Measurements from ENCODE around the gene ZNF296. TPM values are rescaled to one million over a fixed set of nuclear protein-coding genes. Genes with fewer than 3 reads are reported as not detected.

Gene ZNF296
- total RNA-seq, 2 donors from 2014 or later, result 2.1 to 8.5 TPM

DNA sequence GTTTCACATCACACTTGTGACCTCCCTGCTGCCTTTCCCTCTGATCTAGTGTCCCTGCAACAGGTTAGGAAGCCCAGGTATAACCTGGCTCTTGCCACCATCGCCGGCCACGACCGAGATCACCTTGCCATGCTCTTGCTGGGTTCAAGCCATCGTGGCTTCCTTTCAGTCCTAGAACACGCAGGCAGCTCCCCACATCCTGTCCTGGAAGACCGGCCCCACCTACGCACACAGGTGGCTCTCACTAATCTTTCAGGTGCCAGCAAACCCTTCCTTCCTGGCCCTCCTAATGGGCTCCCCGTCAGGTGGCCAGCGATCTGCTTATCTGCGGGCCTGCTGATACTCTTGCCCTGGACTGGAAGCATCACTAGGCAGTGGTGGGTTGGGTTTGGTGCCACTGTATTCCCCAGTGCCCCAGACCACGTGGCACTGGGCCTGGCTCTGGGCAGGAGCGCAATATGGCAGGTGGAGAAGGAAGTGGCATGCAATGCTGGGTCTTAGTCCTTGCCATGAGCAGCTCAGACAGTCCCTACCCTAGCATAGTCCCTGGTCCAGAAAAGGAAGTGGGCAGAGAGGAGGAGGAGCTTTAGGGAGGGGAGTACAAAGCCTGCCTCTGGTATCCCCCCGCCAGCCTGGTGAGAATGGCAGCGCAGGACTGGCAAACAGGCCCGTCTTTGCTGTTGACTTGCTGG lies 28.5 kb upstream of the ZNF296 start:
- H3K36me3 ChIP-seq (ENCODE audit: control insufficient read depth, insufficient read depth, low read length), result peaks cover 4% of the 10 kb centered on the region
- peaks cover 59% of the 10 kb centered on the region for H3K27me3 ChIP-seq (ENCODE audit: control insufficient read depth, insufficient read depth, low read length, poor library complexity, severe bottlenecking)
- H3K27me3 Mint-ChIP-seq (ENCODE audit: insufficient read depth), result peaks cover 57% of the 10 kb centered on the region
- no peak overlapping the region for H3K9ac ChIP-seq (ENCODE audit: extremely low read depth, low read length, poor library complexity, severe bottlenecking)
- H3K9me3 Mint-ChIP-seq, result no peaks in the 10 kb centered on the region
- H3K4me1 ChIP-seq (ENCODE audit: control insufficient read depth, insufficient read depth, low read length), result peaks cover 2% of the 10 kb centered on the region
- no peaks in the 10 kb centered on the region for H3K9me3 ChIP-seq (ENCODE audit: control insufficient read depth, low read length)
- H3K4me3 ChIP-seq (ENCODE audit: low read length), result no peak overlapping the region
- 91 to 97% methylated on average over 11 to 16 of the region's 16 CpGs for WGBS, 2 experiments (ENCODE audit: insufficient coverage in 1 of 2, insufficient read length in 1 of 2)
- peaks cover 26% of the 10 kb centered on the region for H3K4me1 Mint-ChIP-seq
- TF ChIP-seq, protein P1, sequence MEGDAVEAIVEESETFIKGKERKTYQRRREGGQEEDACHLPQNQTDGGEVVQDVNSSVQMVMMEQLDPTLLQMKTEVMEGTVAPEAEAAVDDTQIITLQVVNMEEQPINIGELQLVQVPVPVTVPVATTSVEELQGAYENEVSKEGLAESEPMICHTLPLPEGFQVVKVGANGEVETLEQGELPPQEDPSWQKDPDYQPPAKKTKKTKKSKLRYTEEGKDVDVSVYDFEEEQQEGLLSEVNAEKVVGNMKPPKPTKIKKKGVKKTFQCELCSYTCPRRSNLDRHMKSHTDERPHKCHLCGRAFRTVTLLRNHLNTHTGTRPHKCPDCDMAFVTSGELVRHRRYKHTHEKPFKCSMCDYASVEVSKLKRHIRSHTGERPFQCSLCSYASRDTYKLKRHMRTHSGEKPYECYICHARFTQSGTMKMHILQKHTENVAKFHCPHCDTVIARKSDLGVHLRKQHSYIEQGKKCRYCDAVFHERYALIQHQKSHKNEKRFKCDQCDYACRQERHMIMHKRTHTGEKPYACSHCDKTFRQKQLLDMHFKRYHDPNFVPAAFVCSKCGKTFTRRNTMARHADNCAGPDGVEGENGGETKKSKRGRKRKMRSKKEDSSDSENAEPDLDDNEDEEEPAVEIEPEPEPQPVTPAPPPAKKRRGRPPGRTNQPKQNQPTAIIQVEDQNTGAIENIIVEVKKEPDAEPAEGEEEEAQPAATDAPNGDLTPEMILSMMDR (conservative IDR thresholded peaks at IDR 0.05), result no peak
- H3K27ac Mint-ChIP-seq, result peak overlapping the region; percentile 38
- peak; percentile 38 for DNase-seq
- H3K4me3 Mint-ChIP-seq, result no peak overlapping the region
- no peak overlapping the region for H3K27ac ChIP-seq (ENCODE audit: low read depth, low read length)
- H3K36me3 Mint-ChIP-seq (ENCODE audit: low read depth), result peaks cover 18% of the 10 kb centered on the region

DNA sequence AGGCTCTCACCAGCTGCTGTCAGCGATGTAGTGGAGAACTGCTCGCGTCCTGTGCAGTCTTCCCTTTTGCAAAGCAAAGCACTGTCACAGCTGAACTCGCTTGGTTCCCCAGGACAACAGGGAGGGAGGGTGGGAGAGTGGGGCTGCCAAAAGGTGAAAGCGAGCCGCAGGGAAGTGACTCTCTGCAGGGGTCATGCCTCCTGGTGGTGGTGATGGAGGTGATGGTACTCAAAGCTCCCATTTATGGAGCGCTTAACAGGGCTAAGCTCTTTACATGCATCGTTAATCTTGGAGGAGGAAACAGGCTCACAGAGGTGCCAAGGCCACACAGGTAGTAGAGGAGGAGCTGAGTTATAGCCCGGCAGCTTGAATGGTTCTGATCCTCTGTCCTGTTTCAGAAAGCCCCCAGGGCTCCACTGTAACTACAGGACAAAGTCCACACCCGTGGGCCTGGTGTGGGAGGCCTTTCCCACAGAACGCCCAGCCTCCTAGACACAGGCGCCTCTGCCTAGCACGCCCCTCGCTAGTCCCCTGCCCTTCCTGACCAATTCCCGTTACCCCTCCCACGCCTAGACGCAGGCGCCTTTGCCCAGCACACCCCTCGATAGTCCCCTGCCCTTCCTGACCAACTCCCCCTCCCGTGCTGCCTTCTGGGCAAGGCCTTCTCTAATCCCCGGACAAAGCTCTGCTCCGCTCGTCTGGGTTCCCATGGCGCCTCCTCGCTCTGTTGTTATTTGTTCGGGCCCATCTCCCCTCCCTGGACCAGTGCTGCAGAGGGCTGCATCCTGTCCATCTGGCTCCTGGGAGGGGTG lies 27.4 kb upstream of the ZNF296 start:
- Histone ChIP-seq H3K27me3 (ENCODE audit: control insufficient read depth, insufficient read depth, low read length, poor library complexity, severe bottlenecking) (peaks cover 67% of the 10 kb centered on the region), H3K9me3 (ENCODE audit: control insufficient read depth, low read length) (no peaks in the 10 kb centered on the region), H3K9ac (ENCODE audit: extremely low read depth, low read length, poor library complexity, severe bottlenecking) (no peak overlapping the region), H3K27ac (ENCODE audit: low read depth, low read length) (peak overlapping the region; percentile 36), H3K4me1 (ENCODE audit: control insufficient read depth, insufficient read depth, low read length) (peaks cover 10% of the 10 kb centered on the region), H3K36me3 (ENCODE audit: control insufficient read depth, insufficient read depth, low read length) (peaks cover 2% of the 10 kb centered on the region), H3K4me3 (ENCODE audit: low read length) (no peak overlapping the region)
- Mint-ChIP-seq H3K4me3 (peak overlapping the region; percentile 38), H3K4me1 (peaks cover 34% of the 10 kb centered on the region), H3K36me3 (ENCODE audit: low read depth) (peaks cover 16% of the 10 kb centered on the region), H3K27ac (peak overlapping the region; percentile 21), H3K9me3 (no peaks in the 10 kb centered on the region), H3K27me3 (ENCODE audit: insufficient read depth) (peaks cover 57% of the 10 kb centered on the region)
- TF ChIP-seq, protein P1 (conservative IDR thresholded peaks at IDR 0.05), result peak; percentile 51
- peak; percentile 60 for DNase-seq
- WGBS, 2 experiments (ENCODE audit: insufficient coverage in 1 of 2, insufficient read length in 1 of 2), result 60 to 70% methylated on average over 14 to 26 of the region's 26 CpGs

DNA sequence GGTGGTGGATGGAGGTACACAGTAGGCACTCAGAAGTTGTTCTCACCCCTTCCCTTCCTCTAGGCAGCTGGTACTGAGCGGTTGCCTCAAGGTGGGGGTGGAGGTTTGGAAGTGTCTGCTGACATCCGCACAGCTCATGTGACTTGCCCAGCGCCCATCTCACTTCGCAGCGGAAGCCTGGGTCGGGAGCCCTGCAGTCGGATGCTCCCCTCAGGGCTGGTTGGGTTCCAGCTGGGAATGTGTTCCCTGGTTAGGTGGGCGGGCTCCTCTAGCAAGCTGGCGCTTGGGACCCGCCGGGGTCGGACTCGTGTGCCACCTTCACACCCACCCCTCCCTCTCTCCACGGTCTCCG lies 26.9 kb upstream of the ZNF296 start:
- TF ChIP-seq, protein P1 (conservative IDR thresholded peaks at IDR 0.05), result no peak
- H3K27ac Mint-ChIP-seq, result no peak overlapping the region
- Histone ChIP-seq H3K27me3 (ENCODE audit: control insufficient read depth, insufficient read depth, low read length, poor library complexity, severe bottlenecking) (peaks cover 68% of the 10 kb centered on the region), H3K4me1 (ENCODE audit: control insufficient read depth, insufficient read depth, low read length) (peaks cover 16% of the 10 kb centered on the region), H3K4me3 (ENCODE audit: low read length) (no peak overlapping the region), H3K27ac (ENCODE audit: low read depth, low read length) (no peak overlapping the region), H3K36me3 (ENCODE audit: control insufficient read depth, insufficient read depth, low read length) (peaks cover 1% of the 10 kb centered on the region), H3K9me3 (ENCODE audit: control insufficient read depth, low read length) (no peaks in the 10 kb centered on the region), H3K9ac (ENCODE audit: extremely low read depth, low read length, poor library complexity, severe bottlenecking) (no peak overlapping the region)
- peak; percentile 58 for DNase-seq
- no peaks in the 10 kb centered on the region for H3K9me3 Mint-ChIP-seq
- H3K36me3 Mint-ChIP-seq (ENCODE audit: low read depth), result peaks cover 16% of the 10 kb centered on the region
- H3K27me3 Mint-ChIP-seq (ENCODE audit: insufficient read depth), result peaks cover 57% of the 10 kb centered on the region
- H3K4me3 Mint-ChIP-seq, result no peak overlapping the region
- 75 to 81% methylated on average over 12 to 15 of the region's 15 CpGs for WGBS, 2 experiments (ENCODE audit: insufficient coverage in 1 of 2, insufficient read length in 1 of 2)
- H3K4me1 Mint-ChIP-seq, result peaks cover 40% of the 10 kb centered on the region
